KMS-11 (cell line): ENCODE data around the gene PHACTR3.

ENCODE experiments used
- H2AFZ ChIP-seq: fragments of 200-600 bp; sonication (generic); 2 replicates; pipeline ENCODE4 v1.6.1; 2016; ENCODE audit warnings: antibody characterized with exemption, mixed run types, low read depth
- H3K27ac ChIP-seq: fragments of 200-600 bp; sonication (generic); 2 replicates; pipeline ENCODE4 v1.6.1; 2016; ENCODE audit warnings: mild to moderate bottlenecking, mixed run types
- H3K27me3 ChIP-seq: fragments of 200-600 bp; sonication (generic); 2 replicates; pipeline ENCODE4 v1.6.1; 2017; ENCODE audit warnings: mild to moderate bottlenecking, low read depth, mixed run types, moderate library complexity; ENCODE audit not compliant: insufficient read depth
- H3K36me3 ChIP-seq: fragments of 200-600 bp; sonication (generic); 2 replicates; pipeline ENCODE4 v1.6.1; 2017; ENCODE audit warnings: mild to moderate bottlenecking, mixed run types; ENCODE audit not compliant: insufficient read depth
- H3K4me1 ChIP-seq: fragments of 200-600 bp; sonication (generic); 2 replicates; pipeline ENCODE4 v1.6.1; 2016; ENCODE audit warnings: mild to moderate bottlenecking, low read depth, mixed run types; ENCODE audit not compliant: poor library complexity, severe bottlenecking
- H3K4me2 ChIP-seq: fragments of 200-600 bp; sonication (generic); 2 replicates; pipeline ENCODE4 v1.7.0; 2016; ENCODE audit warnings: mild to moderate bottlenecking, mixed run types
- H3K4me3 ChIP-seq: fragments of 200-600 bp; sonication (generic); IDR thresholded peaks from 2 replicates; pipeline ENCODE4 v1.6.1; 2017; ENCODE audit warnings: low read depth, low read length, mixed read lengths; ENCODE audit not compliant: insufficient read depth
- H3K79me2 ChIP-seq: fragments of 200-600 bp; sonication (generic); 2 replicates; pipeline ENCODE4 v1.6.1; 2016; ENCODE audit warnings: low read depth, mixed run types; ENCODE audit not compliant: insufficient read depth
- H3K9ac ChIP-seq: fragments of 200-600 bp; sonication (generic); 2 replicates; pipeline ENCODE4 v1.6.1; 2016; ENCODE audit warnings: mild to moderate bottlenecking, mixed run types
- H4K20me1 ChIP-seq: fragments of 200-600 bp; sonication (generic); 2 replicates; pipeline ENCODE4 v1.6.1; 2016; ENCODE audit warnings: mild to moderate bottlenecking, mixed run types; ENCODE audit not compliant: insufficient read depth
- CTCF ChIP-seq: fragments of 200-600 bp; sonication (generic); conservative IDR thresholded peaks from 2 replicates; pipeline ENCODE4 v1.6.1; 2017; ENCODE audit warnings: low read depth, mild to moderate bottlenecking, antibody characterized with exemption, low read length, moderate library complexity, mixed read lengths

The PHACTR3 gene

DNA sequence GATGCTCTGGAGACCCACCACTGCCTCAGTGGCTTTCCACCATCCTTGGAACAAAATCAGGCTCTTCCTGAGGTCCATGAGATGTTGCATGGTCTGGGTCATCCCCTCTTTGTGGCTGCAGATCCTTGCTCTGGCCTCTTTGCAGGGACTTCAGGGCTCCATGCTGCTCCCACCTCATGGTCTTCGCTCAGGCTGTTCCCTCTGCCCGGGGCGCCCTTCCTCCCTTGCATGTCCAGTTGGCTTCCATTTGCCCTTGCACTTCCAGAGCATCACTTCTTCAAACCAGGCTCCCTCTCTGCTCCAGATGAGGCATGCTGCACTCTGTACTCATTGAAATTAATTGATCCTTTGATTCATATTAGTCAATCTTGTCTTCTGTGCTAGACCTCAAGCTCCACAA is 4.4 kb upstream of the PHACTR3 start:
- no peaks in the 10 kb centered on the region for H3K79me2 ChIP-seq
- H4K20me1 ChIP-seq = no peaks in the 10 kb centered on the region
- H3K4me3 ChIP-seq = no peak overlapping the region
- no peak overlapping the region for H3K9ac ChIP-seq
- TF ChIP-seq CTCF = no peak
- no peak overlapping the region for H3K27ac ChIP-seq
- peaks cover 15% of the 10 kb centered on the region; the same call in 1 of the 2 replicates for H3K27me3 ChIP-seq
- no peaks in the 10 kb centered on the region for H3K36me3 ChIP-seq
- no peaks in the 10 kb centered on the region for H3K4me1 ChIP-seq
- no peak overlapping the region for H2AFZ ChIP-seq
- H3K4me2 ChIP-seq = no peak overlapping the region

GRCh38 chr20:59600472-59600871 is 3.9 kb upstream of the PHACTR3 start:
- H3K4me1 ChIP-seq = no peaks in the 10 kb centered on the region
- no peak overlapping the region for H3K9ac ChIP-seq
- H3K4me3 ChIP-seq = no peak overlapping the region
- H3K36me3 ChIP-seq = no peaks in the 10 kb centered on the region
- no peaks in the 10 kb centered on the region for H3K79me2 ChIP-seq
- TF ChIP-seq CTCF = no peak
- H2AFZ ChIP-seq = no peak overlapping the region
- H3K4me2 ChIP-seq = no peak overlapping the region
- H4K20me1 ChIP-seq = no peaks in the 10 kb centered on the region
- H3K27me3 ChIP-seq = peaks cover 13% of the 10 kb centered on the region; the same call in 1 of the 2 replicates
- no peak overlapping the region for H3K27ac ChIP-seq

DNA sequence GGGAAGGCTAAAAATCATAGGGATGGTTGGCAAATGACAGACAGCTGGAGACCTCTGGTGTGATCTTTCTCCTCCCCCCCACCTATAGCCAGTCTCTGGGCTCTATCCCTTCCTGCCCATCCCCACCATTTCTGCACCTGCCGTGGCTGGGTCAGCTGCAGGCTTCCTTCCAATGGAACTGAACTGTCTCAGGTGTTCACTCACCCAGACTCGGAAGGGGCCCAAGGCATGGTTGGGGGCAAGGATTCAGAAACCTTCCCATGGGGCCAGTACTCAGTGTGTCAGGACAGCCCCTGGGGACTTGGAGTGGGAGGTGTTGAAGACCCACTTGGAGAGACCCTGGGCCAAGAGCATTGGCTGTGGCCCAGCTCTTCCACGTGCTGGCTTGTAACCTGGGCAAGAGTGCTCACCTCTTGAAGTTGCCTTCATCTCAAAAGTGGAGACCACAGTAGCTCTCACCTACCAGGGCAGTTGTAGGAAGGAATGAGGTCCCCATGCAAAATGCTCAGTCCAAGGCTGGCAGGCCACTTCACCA is 1.7 kb upstream of the PHACTR3 start:
- H3K27ac ChIP-seq = no peak overlapping the region
- peaks cover 20% of the 10 kb centered on the region; the same call in 1 of the 2 replicates for H3K27me3 ChIP-seq
- no peak overlapping the region for H2AFZ ChIP-seq
- H3K36me3 ChIP-seq = no peaks in the 10 kb centered on the region
- no peak for TF ChIP-seq CTCF
- no peaks in the 10 kb centered on the region for H3K4me1 ChIP-seq
- no peaks in the 10 kb centered on the region for H4K20me1 ChIP-seq
- no peak overlapping the region for H3K9ac ChIP-seq
- H3K79me2 ChIP-seq = no peaks in the 10 kb centered on the region
- H3K4me2 ChIP-seq = no peak overlapping the region
- H3K4me3 ChIP-seq = no peak overlapping the region

DNA sequence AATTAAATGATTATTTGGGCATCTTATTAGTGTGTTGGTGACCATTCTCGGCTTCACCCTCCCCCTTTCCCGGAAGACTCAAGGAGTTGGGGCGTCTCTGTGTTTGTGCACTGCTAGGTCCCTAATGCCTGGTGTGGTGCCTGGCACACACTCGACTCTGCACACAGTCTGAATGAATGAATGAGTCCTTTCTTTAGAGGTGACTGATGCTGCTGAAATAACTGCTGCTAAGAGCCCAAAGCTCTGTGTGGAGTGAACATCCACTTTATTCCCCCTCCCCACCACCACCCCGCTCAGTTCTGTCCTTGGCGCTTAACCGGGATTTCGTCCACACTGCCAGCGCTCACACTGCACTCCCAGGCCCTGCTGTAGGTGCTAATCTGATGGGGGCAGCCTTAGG is 1.2 kb upstream of the PHACTR3 start:
- H3K27me3 ChIP-seq = peaks cover 26% of the 10 kb centered on the region; the same call in 1 of the 2 replicates
- no peak overlapping the region for H3K27ac ChIP-seq
- H3K9ac ChIP-seq = no peak overlapping the region
- no peaks in the 10 kb centered on the region for H3K79me2 ChIP-seq
- no peaks in the 10 kb centered on the region for H3K4me1 ChIP-seq
- TF ChIP-seq CTCF = no peak
- no peak overlapping the region for H3K4me2 ChIP-seq
- H4K20me1 ChIP-seq = no peaks in the 10 kb centered on the region
- no peak overlapping the region for H2AFZ ChIP-seq
- H3K4me3 ChIP-seq = no peak overlapping the region
- no peaks in the 10 kb centered on the region for H3K36me3 ChIP-seq
